Type B pancreatic cell (in vitro differentiated cells): ENCODE measurements around the gene ZMYND8. TPM values are rescaled to one million over a fixed set of nuclear protein-coding genes. Genes with fewer than 3 reads are reported as not detected.

Experiments used
- DNase-seq: peaks from one replicate; pipeline ENCODE4 v3.0.0; 2021; ENCODE audit warnings: mixed read lengths; ENCODE audit not compliant: unreplicated experiment; ENCODE audit errors: extremely low spot score
- H3K27ac Mint-ChIP-seq: 2 replicates; pipeline ENCODE4 v1.8.0; 2021; ENCODE audit warnings: mild to moderate bottlenecking, mixed read lengths
- H3K27me3 Mint-ChIP-seq: 2 replicates; pipeline ENCODE4 v1.8.0; 2021; ENCODE audit warnings: mixed read lengths
- H3K36me3 Mint-ChIP-seq: 2 replicates; pipeline ENCODE4 v1.8.0; 2021; ENCODE audit warnings: mixed read lengths
- H3K4me1 Mint-ChIP-seq: one replicate; pipeline ENCODE4 v1.8.0; 2021; ENCODE audit warnings: mixed read lengths; ENCODE audit not compliant: unreplicated experiment
- H3K4me3 Mint-ChIP-seq: 2 replicates; pipeline ENCODE4 v1.8.0; 2021; ENCODE audit warnings: mild to moderate bottlenecking, mixed read lengths
- H3K9me3 Mint-ChIP-seq: 2 replicates; pipeline ENCODE4 v1.8.0; 2021; ENCODE audit warnings: mixed read lengths
- total RNA-seq: library from RNA; stranded (reverse); gene quantifications from 2 replicates; pipeline ENCODE4 v1.2.1, GENCODE V29; 2021; ENCODE audit warnings: low replicate concordance
- TF ChIP-seq, protein P1 (sequence below): fragments of 200-600 bp; sonication (generic); conservative IDR thresholded peaks from 2 replicates; pipeline ENCODE4 v1.5.0; 2021; ENCODE audit warnings: antibody characterized with exemption, mild to moderate bottlenecking

ZMYND8 gene
- total RNA-seq, 1 donor from 2014 or later = 58.9 TPM

DNA sequence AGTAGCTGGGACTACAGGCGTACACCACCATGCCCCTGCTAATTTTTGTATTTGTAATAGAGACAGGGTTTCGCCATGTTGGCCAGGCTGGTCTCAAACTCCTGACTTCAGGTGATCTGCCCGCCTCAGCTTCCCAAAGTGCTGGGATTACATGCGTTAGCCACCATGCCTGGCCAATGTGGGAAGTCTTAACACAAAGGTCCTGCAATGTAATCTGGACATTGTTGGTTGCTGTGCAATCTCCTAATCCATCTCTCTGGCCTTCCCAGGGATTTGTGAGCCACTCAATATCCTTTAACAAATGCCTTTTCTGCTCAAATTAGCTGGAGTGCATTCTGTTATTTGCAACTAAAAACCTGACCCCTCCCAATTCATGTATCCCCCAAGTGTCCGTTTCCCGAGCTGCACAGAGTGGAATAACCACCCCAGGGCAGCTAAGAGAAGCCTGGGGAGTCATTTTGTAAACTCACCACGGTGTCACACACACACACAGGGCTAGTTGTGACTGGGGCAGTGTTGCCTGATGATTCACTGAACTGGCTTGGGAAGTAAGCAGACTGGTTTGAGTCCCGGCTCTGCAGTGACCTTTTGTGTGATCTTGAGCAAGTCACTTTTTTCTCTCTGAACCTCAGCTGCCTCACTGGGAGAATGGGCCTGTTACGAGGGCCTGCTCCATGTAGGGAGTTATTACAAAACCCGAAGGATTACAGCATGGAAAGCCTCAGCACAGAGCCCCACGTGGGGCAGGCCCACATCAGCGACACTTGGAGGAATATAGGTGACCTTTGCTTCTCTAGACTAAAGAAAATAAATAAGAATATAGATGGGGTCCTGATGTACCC is 152.3 kb downstream of the ZMYND8 start:
- Mint-ChIP-seq H3K27me3 (no peaks in the 10 kb centered on the region), H3K4me3 (no peak overlapping the region), H3K4me1 (peaks cover 21% of the 10 kb centered on the region), H3K36me3 (peaks cover 6% of the 10 kb centered on the region), H3K27ac (peak overlapping the region; percentile 43), H3K9me3 (no peaks in the 10 kb centered on the region)
- no peak for DNase-seq
- TF ChIP-seq, protein P1, sequence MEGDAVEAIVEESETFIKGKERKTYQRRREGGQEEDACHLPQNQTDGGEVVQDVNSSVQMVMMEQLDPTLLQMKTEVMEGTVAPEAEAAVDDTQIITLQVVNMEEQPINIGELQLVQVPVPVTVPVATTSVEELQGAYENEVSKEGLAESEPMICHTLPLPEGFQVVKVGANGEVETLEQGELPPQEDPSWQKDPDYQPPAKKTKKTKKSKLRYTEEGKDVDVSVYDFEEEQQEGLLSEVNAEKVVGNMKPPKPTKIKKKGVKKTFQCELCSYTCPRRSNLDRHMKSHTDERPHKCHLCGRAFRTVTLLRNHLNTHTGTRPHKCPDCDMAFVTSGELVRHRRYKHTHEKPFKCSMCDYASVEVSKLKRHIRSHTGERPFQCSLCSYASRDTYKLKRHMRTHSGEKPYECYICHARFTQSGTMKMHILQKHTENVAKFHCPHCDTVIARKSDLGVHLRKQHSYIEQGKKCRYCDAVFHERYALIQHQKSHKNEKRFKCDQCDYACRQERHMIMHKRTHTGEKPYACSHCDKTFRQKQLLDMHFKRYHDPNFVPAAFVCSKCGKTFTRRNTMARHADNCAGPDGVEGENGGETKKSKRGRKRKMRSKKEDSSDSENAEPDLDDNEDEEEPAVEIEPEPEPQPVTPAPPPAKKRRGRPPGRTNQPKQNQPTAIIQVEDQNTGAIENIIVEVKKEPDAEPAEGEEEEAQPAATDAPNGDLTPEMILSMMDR = no peak

DNA sequence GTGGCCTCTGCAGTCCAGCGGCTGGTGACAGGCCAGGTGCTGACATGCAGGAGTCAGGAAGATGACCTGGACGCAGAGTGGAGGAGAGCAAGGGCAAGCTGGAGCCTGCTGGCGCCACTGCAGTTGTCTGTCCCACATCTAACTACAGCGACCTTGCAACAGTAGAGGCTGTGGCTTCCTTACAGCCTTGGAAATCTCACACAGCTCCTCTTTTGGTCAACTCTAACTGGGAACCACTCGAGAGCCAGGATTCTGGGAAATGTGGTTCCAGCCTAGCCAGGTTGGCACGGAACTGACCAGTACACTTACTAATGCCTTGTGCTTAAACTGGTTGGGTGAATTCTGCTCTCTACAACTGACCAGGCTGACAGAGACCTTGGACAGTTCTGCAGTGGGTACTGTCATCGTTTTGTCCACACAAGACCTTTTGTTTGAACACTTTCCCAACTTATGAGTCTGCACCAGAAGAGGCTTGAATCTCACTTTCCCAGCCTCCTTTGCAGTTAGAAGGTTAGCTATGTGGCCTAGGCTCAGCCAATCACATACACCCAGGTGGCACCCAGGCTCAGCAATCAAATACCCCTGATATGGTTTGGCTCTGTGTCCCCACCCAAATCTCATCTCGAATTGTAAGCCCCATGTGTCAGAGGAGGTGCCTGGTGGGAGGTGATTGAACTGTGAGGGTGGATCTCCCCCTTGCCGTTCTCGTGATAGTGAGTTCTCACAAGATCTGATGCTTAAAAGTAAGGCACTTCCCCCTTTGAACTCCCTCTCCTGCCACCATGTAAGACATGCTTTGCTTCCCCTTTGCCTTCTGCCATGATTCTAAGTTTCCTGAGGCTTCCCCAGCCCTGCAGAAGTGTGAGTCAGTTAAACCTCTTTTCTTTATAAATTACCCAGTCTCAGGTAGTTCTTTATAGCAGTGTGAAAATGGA is 153.5 kb downstream of the ZMYND8 start:
- no peak for DNase-seq
- Mint-ChIP-seq H3K36me3 (peaks cover 6% of the 10 kb centered on the region), H3K27ac (no peak overlapping the region), H3K27me3 (no peaks in the 10 kb centered on the region), H3K4me3 (no peak overlapping the region), H3K4me1 (peaks cover 21% of the 10 kb centered on the region), H3K9me3 (no peaks in the 10 kb centered on the region)
- TF ChIP-seq, protein P1 = no peak

DNA sequence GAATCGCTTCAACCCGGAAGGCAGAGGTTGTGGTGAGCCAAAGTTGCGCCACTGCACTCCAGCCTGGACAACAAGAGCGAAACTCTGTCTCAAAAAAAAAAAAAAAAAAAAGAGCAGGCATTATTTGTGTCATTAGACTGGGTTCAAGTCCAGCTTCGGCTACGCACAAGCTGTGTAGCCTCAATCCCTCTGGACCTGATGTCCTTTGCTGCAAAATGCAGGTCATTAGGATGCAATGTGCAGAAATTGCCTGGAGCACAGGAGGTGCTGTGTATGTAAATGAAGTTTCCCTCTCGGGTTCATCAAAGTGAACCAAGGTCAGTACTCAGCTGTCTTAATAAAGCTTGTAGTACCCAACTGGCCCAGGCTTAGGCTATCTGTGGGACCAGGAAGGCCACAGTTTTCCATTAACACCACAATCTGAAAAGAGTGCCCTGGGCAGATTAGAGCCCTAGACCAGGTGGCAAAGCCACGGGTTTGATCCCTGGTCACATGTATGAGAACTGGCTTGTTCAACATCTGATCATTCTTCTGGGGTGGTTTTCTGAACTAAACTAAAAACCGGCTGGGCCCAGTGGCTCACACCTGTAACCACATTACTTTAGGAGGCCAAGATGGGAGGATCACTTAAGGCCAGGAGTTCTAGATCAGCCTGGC is 155.3 kb downstream of the ZMYND8 start:
- H3K4me1 Mint-ChIP-seq = peaks cover 22% of the 10 kb centered on the region
- no peak for DNase-seq
- H3K36me3 Mint-ChIP-seq = no peaks in the 10 kb centered on the region
- no peaks in the 10 kb centered on the region for H3K9me3 Mint-ChIP-seq
- H3K4me3 Mint-ChIP-seq = no peak overlapping the region
- H3K27me3 Mint-ChIP-seq = no peaks in the 10 kb centered on the region
- peak overlapping the region; percentile 77 for H3K27ac Mint-ChIP-seq
- TF ChIP-seq, protein P1 = no peak

DNA sequence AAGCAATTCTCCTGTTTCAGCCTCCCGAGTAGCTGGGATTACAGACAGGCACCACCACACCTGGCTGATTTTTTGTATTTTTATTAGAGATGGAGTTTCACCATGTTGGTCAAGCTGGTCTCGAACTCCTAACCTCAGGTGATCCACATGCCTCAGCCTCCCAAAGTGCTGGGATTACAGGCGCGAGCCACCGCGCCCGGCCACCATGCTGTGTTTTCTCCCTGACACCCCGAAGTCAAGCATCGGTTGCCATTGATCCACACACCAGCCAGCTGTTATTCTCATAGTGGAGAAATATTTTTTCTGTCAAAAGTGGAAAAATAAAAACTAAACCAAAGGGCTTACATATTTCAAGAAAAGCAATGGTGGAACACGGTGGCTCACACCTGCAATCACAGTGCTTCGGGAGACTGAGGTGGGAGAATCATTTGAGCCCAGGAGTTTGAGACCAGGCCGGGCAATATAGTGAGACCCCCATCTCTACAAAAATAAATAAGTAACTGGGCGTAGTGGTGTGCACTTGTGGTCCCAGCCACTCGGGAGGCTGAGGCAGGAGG is 157.4 kb downstream of the ZMYND8 start:
- H3K27ac Mint-ChIP-seq = no peak overlapping the region

More for the DNA sequence above, 157.4 kb downstream of the ZMYND8 start:
- Mint-ChIP-seq H3K4me1 (peaks cover 14% of the 10 kb centered on the region), H3K4me3 (no peak overlapping the region), H3K36me3 (no peaks in the 10 kb centered on the region), H3K9me3 (no peaks in the 10 kb centered on the region), H3K27me3 (no peaks in the 10 kb centered on the region)
- no peak for DNase-seq
- TF ChIP-seq, protein P1 = no peak
